IPS-18c (cell line): ENCODE data around the gene ADGRD2.

ENCODE experiments used
- H3K4me3 ChIP-seq: 2 replicates; pipeline ENCODE4 v1.7.0; 2013; ENCODE audit warnings: low read depth, mild to moderate bottlenecking, low read length, moderate library complexity; ENCODE audit not compliant: insufficient read depth
- H3K9me3 ChIP-seq: one replicate; pipeline ENCODE4 v1.6.1; 2013; ENCODE audit warnings: mild to moderate bottlenecking, low read length, moderate library complexity; ENCODE audit not compliant: control insufficient read depth, insufficient read depth

Gene ADGRD2

GRCh38 chr9:124510650-124511425, 60.6 kb downstream of the ADGRD2 start:
- Histone ChIP-seq H3K9me3 (no peaks in the 10 kb centered on the region), H3K4me3 (no peak overlapping the region)

GRCh38 chr9:124511426-124511840, 61.2 kb downstream of the ADGRD2 start:
- Histone ChIP-seq H3K4me3 (no peak overlapping the region), H3K9me3 (no peaks in the 10 kb centered on the region)

GRCh38 chr9:124511891-124512805, 61.9 kb downstream of the ADGRD2 start:
- H3K4me3 ChIP-seq: no peak overlapping the region
- H3K9me3 ChIP-seq: no peaks in the 10 kb centered on the region

- Histone ChIP-seq H3K4me3 (no peak overlapping the region), H3K9me3 (no peaks in the 10 kb centered on the region)
Measured at GRCh38 chr9:124512806-124513204, 62.6 kb downstream of the ADGRD2 start.

- Histone ChIP-seq H3K9me3 (no peaks in the 10 kb centered on the region), H3K4me3 (no peak overlapping the region)
Measured at GRCh38 chr9:124513376-124513994, 63.2 kb downstream of the ADGRD2 start.

GRCh38 chr9:124514125-124514524, 63.9 kb downstream of the ADGRD2 start:
- Histone ChIP-seq H3K9me3 (no peaks in the 10 kb centered on the region), H3K4me3 (no peak overlapping the region; the same call in 1 of the 2 replicates)

- no peak overlapping the region for H3K4me3 ChIP-seq
- H3K9me3 ChIP-seq: no peaks in the 10 kb centered on the region
Measured at GRCh38 chr9:124514874-124515273, 64.6 kb downstream of the ADGRD2 start.

GRCh38 chr9:124517600-124517999, 67.3 kb downstream of the ADGRD2 start:
- Histone ChIP-seq H3K4me3 (no peak overlapping the region), H3K9me3 (no peaks in the 10 kb centered on the region)

- H3K9me3 ChIP-seq: no peaks in the 10 kb centered on the region
Measured at GRCh38 chr9:124518116-124518515, 67.9 kb downstream of the ADGRD2 start.

GRCh38 chr9:124520206-124520596, 70.0 kb downstream of the ADGRD2 start:
- Histone ChIP-seq H3K9me3 (no peaks in the 10 kb centered on the region), H3K4me3 (no peak overlapping the region)

More at GRCh38 chr9:124518116-124518515, 67.9 kb downstream of the ADGRD2 start:
- no peak overlapping the region for H3K4me3 ChIP-seq

GRCh38 chr9:124521142-124521541, 70.9 kb downstream of the ADGRD2 start:
- Histone ChIP-seq H3K4me3 (no peak overlapping the region), H3K9me3 (no peaks in the 10 kb centered on the region)

- no peaks in the 10 kb centered on the region for H3K9me3 ChIP-seq
- no peak overlapping the region for H3K4me3 ChIP-seq
Measured at GRCh38 chr9:124522121-124523098, 72.2 kb downstream of the ADGRD2 start.

GRCh38 chr9:124526174-124526573, 75.9 kb downstream of the ADGRD2 start:
- H3K9me3 ChIP-seq: no peaks in the 10 kb centered on the region
- H3K4me3 ChIP-seq: no peak overlapping the region

GRCh38 chr9:124527781-124528180, 77.5 kb downstream of the ADGRD2 start:
- H3K4me3 ChIP-seq: no peak overlapping the region
- no peaks in the 10 kb centered on the region for H3K9me3 ChIP-seq
